ENCODE measurements around the gene SPG11.

SPG11 gene

DNA sequence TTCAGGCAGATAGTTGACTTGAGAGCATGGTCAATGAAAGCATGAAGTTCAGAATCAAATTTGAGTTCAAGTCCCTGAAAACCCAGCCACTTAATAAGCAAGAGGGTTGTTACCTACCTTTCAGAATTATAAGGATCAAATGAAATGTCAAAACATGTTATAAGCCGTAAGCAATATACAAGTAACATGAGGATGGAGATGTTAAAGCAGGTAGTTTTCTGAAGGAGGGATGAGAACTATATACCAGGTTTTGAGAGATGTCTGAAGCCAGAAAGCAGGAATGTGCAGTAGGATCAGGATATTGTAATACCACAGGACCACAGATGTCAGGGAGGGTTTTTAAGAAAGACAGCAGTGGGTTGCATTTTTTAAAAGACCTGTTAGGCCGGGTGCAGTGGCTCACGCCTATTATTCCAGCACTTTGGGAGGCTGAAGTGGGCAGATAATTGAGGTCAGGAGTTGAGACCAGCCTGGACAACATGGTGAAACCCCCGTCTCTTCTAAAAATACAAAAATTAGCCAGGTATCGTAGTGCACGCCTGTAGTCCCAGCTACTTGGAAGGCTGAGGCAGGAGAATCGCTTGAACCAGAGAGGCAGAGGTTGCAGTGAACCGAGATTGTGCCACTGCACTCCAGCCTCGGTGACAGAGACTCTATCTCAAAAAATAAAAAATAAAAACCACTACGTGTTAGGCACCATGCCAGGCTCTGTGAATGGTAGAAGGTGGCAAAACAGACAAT lies 133.4 kb downstream of the SPG11 start:
- no peak for TF ChIP-seq EZH2 (IDR thresholded peaks at IDR 0.05; ENCODE audit: borderline replicate concordance, low read depth, low read length, severe bottlenecking)
- TF ChIP-seq, protein P1, sequence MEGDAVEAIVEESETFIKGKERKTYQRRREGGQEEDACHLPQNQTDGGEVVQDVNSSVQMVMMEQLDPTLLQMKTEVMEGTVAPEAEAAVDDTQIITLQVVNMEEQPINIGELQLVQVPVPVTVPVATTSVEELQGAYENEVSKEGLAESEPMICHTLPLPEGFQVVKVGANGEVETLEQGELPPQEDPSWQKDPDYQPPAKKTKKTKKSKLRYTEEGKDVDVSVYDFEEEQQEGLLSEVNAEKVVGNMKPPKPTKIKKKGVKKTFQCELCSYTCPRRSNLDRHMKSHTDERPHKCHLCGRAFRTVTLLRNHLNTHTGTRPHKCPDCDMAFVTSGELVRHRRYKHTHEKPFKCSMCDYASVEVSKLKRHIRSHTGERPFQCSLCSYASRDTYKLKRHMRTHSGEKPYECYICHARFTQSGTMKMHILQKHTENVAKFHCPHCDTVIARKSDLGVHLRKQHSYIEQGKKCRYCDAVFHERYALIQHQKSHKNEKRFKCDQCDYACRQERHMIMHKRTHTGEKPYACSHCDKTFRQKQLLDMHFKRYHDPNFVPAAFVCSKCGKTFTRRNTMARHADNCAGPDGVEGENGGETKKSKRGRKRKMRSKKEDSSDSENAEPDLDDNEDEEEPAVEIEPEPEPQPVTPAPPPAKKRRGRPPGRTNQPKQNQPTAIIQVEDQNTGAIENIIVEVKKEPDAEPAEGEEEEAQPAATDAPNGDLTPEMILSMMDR (IDR thresholded peaks at IDR 0.05; ENCODE audit: borderline replicate concordance, extremely low read depth, low read length, poor library complexity, severe bottlenecking), result no peak
- Histone ChIP-seq H3K4me3 (ENCODE audit: low read depth in 1 of 2, low read length in 2 of 2) (no peak overlapping the region), H3K36me3 (ENCODE audit: insufficient read depth, low read length) (peaks cover 21% of the 10 kb centered on the region; the same call in 1 of the 2 replicates), H4K20me1 (ENCODE audit: insufficient read depth, low read length) (no peaks in the 10 kb centered on the region), H3K27me3 (ENCODE audit: insufficient read depth, low read length, poor library complexity) (no peaks in the 10 kb centered on the region), H3K4me2 (ENCODE audit: insufficient read depth, low read length) (no peak overlapping the region), H3K9me3 (ENCODE audit: insufficient read depth, low read length, severe bottlenecking) (no peaks in the 10 kb centered on the region), H3K79me2 (ENCODE audit: insufficient read depth, low read length) (no peaks in the 10 kb centered on the region), H3K27ac (ENCODE audit: low read length) (no peak overlapping the region), H3K9ac (ENCODE audit: low read depth, low read length) (no peak overlapping the region), H2AFZ (ENCODE audit: low read depth, low read length) (no peak overlapping the region), H3K4me1 (ENCODE audit: insufficient read depth, low read length) (no peaks in the 10 kb centered on the region)
- DNase-seq (no peak), ATAC-seq (ENCODE audit: insufficient read depth, low read depth) (no peak; the same call in 2 of the 3 replicates)

DNA sequence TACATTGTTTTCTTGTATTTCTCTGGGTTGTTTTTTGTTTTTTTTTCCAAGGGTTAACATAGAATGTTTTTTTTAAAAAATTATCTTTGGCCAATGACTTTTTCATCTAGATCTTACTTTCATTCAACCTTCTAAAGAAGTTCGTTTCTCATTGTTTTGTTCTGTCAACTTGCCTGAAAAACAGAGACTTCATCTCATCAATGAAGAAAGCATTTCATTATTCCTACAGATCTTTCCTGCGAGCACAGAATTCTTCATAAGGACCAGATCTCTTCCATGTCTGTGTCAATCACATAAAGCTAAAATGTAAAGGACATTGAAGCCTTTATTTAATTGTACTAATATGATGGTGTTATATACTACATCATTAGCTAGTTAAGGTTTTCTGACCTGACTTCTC lies 136.2 kb downstream of the SPG11 start:
- Histone ChIP-seq H3K27me3 (ENCODE audit: insufficient read depth, low read length, poor library complexity) (no peaks in the 10 kb centered on the region), H3K27ac (ENCODE audit: low read length) (no peak overlapping the region), H4K20me1 (ENCODE audit: insufficient read depth, low read length) (no peaks in the 10 kb centered on the region), H3K9me3 (ENCODE audit: insufficient read depth, low read length, severe bottlenecking) (no peaks in the 10 kb centered on the region), H3K79me2 (ENCODE audit: insufficient read depth, low read length) (no peaks in the 10 kb centered on the region), H2AFZ (ENCODE audit: low read depth, low read length) (no peak overlapping the region), H3K36me3 (ENCODE audit: insufficient read depth, low read length) (peaks cover 42% of the 10 kb centered on the region), H3K4me2 (ENCODE audit: insufficient read depth, low read length) (no peak overlapping the region), H3K4me1 (ENCODE audit: insufficient read depth, low read length) (no peaks in the 10 kb centered on the region), H3K9ac (ENCODE audit: low read depth, low read length) (no peak overlapping the region), H3K4me3 (ENCODE audit: low read depth in 1 of 2, low read length in 2 of 2) (no peak overlapping the region)
- no peak for DNase-seq
- ATAC-seq (ENCODE audit: insufficient read depth, low read depth), result no peak
- TF ChIP-seq EZH2 (IDR thresholded peaks at IDR 0.05; ENCODE audit: borderline replicate concordance, low read depth, low read length, severe bottlenecking), result no peak
- TF ChIP-seq, protein P1 (IDR thresholded peaks at IDR 0.05; ENCODE audit: borderline replicate concordance, extremely low read depth, low read length, poor library complexity, severe bottlenecking), result no peak

DNA sequence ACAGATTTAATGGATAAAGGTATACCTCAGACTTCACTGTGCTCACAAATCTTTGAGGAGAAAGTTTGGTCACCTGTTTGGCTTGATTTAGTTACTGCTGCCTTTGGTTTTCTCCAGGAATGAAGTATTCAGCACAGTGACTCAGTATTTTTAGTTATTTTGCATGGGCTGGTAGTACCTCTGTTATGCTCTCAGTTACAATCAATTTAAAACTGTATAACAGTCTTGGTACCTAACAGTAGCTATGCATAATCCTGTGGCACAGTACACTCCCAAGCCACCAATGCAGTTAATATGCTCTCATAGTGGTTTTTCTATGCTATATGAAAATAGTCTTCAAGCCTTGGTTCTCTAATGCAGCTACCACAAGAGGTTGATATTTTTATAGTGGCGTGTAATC lies 138.4 kb downstream of the SPG11 start:
- Histone ChIP-seq H3K36me3 (ENCODE audit: insufficient read depth, low read length) (peaks cover 60% of the 10 kb centered on the region), H4K20me1 (ENCODE audit: insufficient read depth, low read length) (no peaks in the 10 kb centered on the region), H3K4me3 (ENCODE audit: low read depth in 1 of 2, low read length in 2 of 2) (no peak overlapping the region), H3K4me1 (ENCODE audit: insufficient read depth, low read length) (no peaks in the 10 kb centered on the region), H3K9ac (ENCODE audit: low read depth, low read length) (no peak overlapping the region), H3K79me2 (ENCODE audit: insufficient read depth, low read length) (no peaks in the 10 kb centered on the region), H3K4me2 (ENCODE audit: insufficient read depth, low read length) (no peak overlapping the region), H3K9me3 (ENCODE audit: insufficient read depth, low read length, severe bottlenecking) (no peaks in the 10 kb centered on the region), H3K27me3 (ENCODE audit: insufficient read depth, low read length, poor library complexity) (no peaks in the 10 kb centered on the region), H3K27ac (ENCODE audit: low read length) (no peak overlapping the region), H2AFZ (ENCODE audit: low read depth, low read length) (no peak overlapping the region)
- DNase-seq (no peak), ATAC-seq (ENCODE audit: insufficient read depth, low read depth) (no peak)
- TF ChIP-seq, protein P1 (IDR thresholded peaks at IDR 0.05; ENCODE audit: borderline replicate concordance, extremely low read depth, low read length, poor library complexity, severe bottlenecking), result no peak
- no peak for TF ChIP-seq EZH2 (IDR thresholded peaks at IDR 0.05; ENCODE audit: borderline replicate concordance, low read depth, low read length, severe bottlenecking)
